Hepatocyte (in vitro differentiated cells): ENCODE measurements around the gene ABLIM1. TPM values are rescaled to one million over a fixed set of nuclear protein-coding genes. Genes with fewer than 3 reads are reported as not detected.

ENCODE experiments used
- DNase-seq: peaks from one replicate; pipeline ENCODE4 v3.0.0-alpha.2; 2016; ENCODE audit warnings: low spot score
- H2AFZ ChIP-seq: fragments of 200-600 bp; sonication (generic); 2 replicates; pipeline ENCODE4 v1.6.0; 2016; ENCODE audit warnings: antibody characterized with exemption, mild to moderate bottlenecking
- H3K27ac ChIP-seq: fragments of 200-600 bp; sonication (generic); 2 replicates; pipeline ENCODE4 v1.5.1; 2016; ENCODE audit warnings: mild to moderate bottlenecking
- H3K27me3 ChIP-seq: fragments of 200-600 bp; sonication (generic); 2 replicates; pipeline ENCODE4 v1.6.1; 2016
- H3K36me3 ChIP-seq: fragments of 200-600 bp; sonication (generic); replicated peaks from 2 replicates; pipeline ENCODE4 v1.5.1; 2016; ENCODE audit warnings: low read depth; ENCODE audit not compliant: insufficient read depth
- H3K4me1 ChIP-seq: fragments of 200-600 bp; sonication (generic); 2 replicates; pipeline ENCODE4 v1.5.1; 2016; ENCODE audit warnings: mild to moderate bottlenecking, moderate library complexity; ENCODE audit not compliant: insufficient read depth
- H3K4me2 ChIP-seq: fragments of 200-600 bp; sonication (generic); 2 replicates; pipeline ENCODE4 v1.6.0; 2016
- H3K4me3 ChIP-seq: fragments of 200-600 bp; sonication (generic); 2 replicates; pipeline ENCODE4 v1.5.1; 2016; ENCODE audit warnings: mild to moderate bottlenecking
- H3K79me2 ChIP-seq: fragments of 200-600 bp; sonication (generic); 2 replicates; pipeline ENCODE4 v1.6.0; 2017; ENCODE audit warnings: mild to moderate bottlenecking
- H3K9me2 ChIP-seq: fragments of 200-600 bp; sonication (generic); replicated peaks from 2 replicates; pipeline ENCODE4 v1.6.0; 2017; ENCODE audit warnings: mild to moderate bottlenecking; ENCODE audit not compliant: insufficient read depth
- H3K9me3 ChIP-seq: fragments of 200-600 bp; sonication (generic); 2 replicates; pipeline ENCODE4 v1.5.1; 2016; ENCODE audit warnings: low read depth, mild to moderate bottlenecking
- H4K20me1 ChIP-seq: fragments of 200-600 bp; sonication (generic); 2 replicates; pipeline ENCODE4 v1.6.0; 2016; ENCODE audit warnings: mild to moderate bottlenecking; ENCODE audit not compliant: insufficient read depth, poor library complexity, severe bottlenecking
- CTCF ChIP-seq: fragments of 200-600 bp; sonication (generic); IDR thresholded peaks from 2 replicates; pipeline ENCODE4 v1.5.1; 2016; ENCODE audit warnings: antibody characterized with exemption, mild to moderate bottlenecking; ENCODE audit not compliant: poor library complexity
- EZH2 ChIP-seq: fragments of 200-600 bp; sonication (generic); IDR thresholded peaks from 2 replicates; pipeline ENCODE4 v1.6.1; 2016; ENCODE audit warnings: antibody characterized with exemption, mild to moderate bottlenecking, borderline replicate concordance
- EZH2phosphoT487 ChIP-seq: fragments of 200-600 bp; sonication (generic); IDR thresholded peaks from one replicate; pipeline ENCODE4 v1.6.1; 2018; ENCODE audit warnings: antibody characterized with exemption, mild to moderate bottlenecking, low read depth, moderate library complexity; ENCODE audit not compliant: unreplicated experiment, severe bottlenecking
- WGBS: methylation state at CpG from one replicate; pipeline ENCODE4 v1.1.6; 2016; ENCODE audit warnings: low lambda C conversion rate; ENCODE audit errors: missing lambda C conversion rate; 5-methylcytosine and 5-hydroxymethylcytosine counted together
- polyA plus RNA-seq: library from polyadenylated mRNA; unstranded; fragments of >200 nt; fragmentation: Nextera tagmentation; extraction: Ambion mirVana; gene quantifications from 2 replicates; pipeline ENCODE4 v1.2.1, GENCODE V29; 2016
- total RNA-seq: library from RNA; depleted of rRNA; stranded (reverse); fragments of >200 nt; gene quantifications from 2 replicates; pipeline ENCODE4 v1.2.3, GENCODE V29; 2014

ABLIM1 gene
- total and polyA plus RNA-seq, 2 experiments from 2014 or later: 20.8 to 31.6 TPM

- Histone ChIP-seq H3K4me2 (no peak overlapping the region), H4K20me1 (no peaks in the 10 kb centered on the region), H3K9me2 (no peaks in the 10 kb centered on the region), H2AFZ (no peak overlapping the region), H3K4me3 (no peak overlapping the region), H3K79me2 (no peaks in the 10 kb centered on the region), H3K9me3 (no peaks in the 10 kb centered on the region), H3K4me1 (no peaks in the 10 kb centered on the region), H3K36me3 (no peaks in the 10 kb centered on the region), H3K27me3 (no peaks in the 10 kb centered on the region), H3K27ac (no peak overlapping the region)
- 85% methylated on average over 6 of the region's 6 CpGs for WGBS
- TF ChIP-seq CTCF (no peak), EZH2phosphoT487 (no peak), EZH2 (no peak)
- no peak for DNase-seq
Measured at GRCh38 chr10:114386452-114386851, 271.6 kb downstream of the ABLIM1 start.

GRCh38 chr10:114385557-114385956 is 272.5 kb downstream of the ABLIM1 start:
- Histone ChIP-seq H3K4me1 (no peaks in the 10 kb centered on the region), H2AFZ (no peak overlapping the region), H3K79me2 (no peaks in the 10 kb centered on the region), H3K27me3 (no peaks in the 10 kb centered on the region), H3K4me2 (no peak overlapping the region), H3K4me3 (no peak overlapping the region), H3K9me3 (no peaks in the 10 kb centered on the region), H3K9me2 (no peaks in the 10 kb centered on the region), H4K20me1 (no peaks in the 10 kb centered on the region), H3K27ac (no peak overlapping the region), H3K36me3 (no peaks in the 10 kb centered on the region)
- DNase-seq: no peak
- no peak for TF ChIP-seq CTCF
- no peak for TF ChIP-seq EZH2
- TF ChIP-seq EZH2phosphoT487: no peak
- 80% methylated on average over 3 of the region's 3 CpGs for WGBS

- H3K4me2 ChIP-seq: no peak overlapping the region
- H3K27me3 ChIP-seq: no peaks in the 10 kb centered on the region
- DNase-seq: no peak
- H3K27ac ChIP-seq: no peak overlapping the region
- TF ChIP-seq EZH2phosphoT487 (no peak), CTCF (no peak), EZH2 (no peak)
- no peaks in the 10 kb centered on the region for H4K20me1 ChIP-seq
- no peak overlapping the region for H3K4me3 ChIP-seq
- no peaks in the 10 kb centered on the region for H3K79me2 ChIP-seq
- no peak overlapping the region for H2AFZ ChIP-seq
- H3K9me3 ChIP-seq: no peaks in the 10 kb centered on the region
- H3K4me1 ChIP-seq: no peaks in the 10 kb centered on the region
- no peaks in the 10 kb centered on the region for H3K9me2 ChIP-seq
- 93% methylated on average over 5 of the region's 5 CpGs for WGBS
- no peaks in the 10 kb centered on the region for H3K36me3 ChIP-seq
Measured at GRCh38 chr10:114384601-114385000, 273.5 kb downstream of the ABLIM1 start.

- no peaks in the 10 kb centered on the region for H3K4me1 ChIP-seq
- H3K9me3 ChIP-seq: no peaks in the 10 kb centered on the region
- no peak overlapping the region for H2AFZ ChIP-seq
- no peak for DNase-seq
- no peak overlapping the region for H3K4me2 ChIP-seq
- 86% methylated on average over 9 of the region's 9 CpGs for WGBS
- TF ChIP-seq EZH2phosphoT487: no peak
- TF ChIP-seq EZH2: no peak
- TF ChIP-seq CTCF: no peak
- no peaks in the 10 kb centered on the region for H3K79me2 ChIP-seq
- no peak overlapping the region for H3K4me3 ChIP-seq
- no peaks in the 10 kb centered on the region for H3K9me2 ChIP-seq
- no peaks in the 10 kb centered on the region for H3K27me3 ChIP-seq
- H3K27ac ChIP-seq: no peak overlapping the region
- H4K20me1 ChIP-seq: no peaks in the 10 kb centered on the region
- no peaks in the 10 kb centered on the region for H3K36me3 ChIP-seq
Measured at GRCh38 chr10:114384181-114384580, 273.9 kb downstream of the ABLIM1 start.
